Vagina (tissue), 2 donors: ENCODE measurements around the gene SLC9C2. TPM values are rescaled to one million over a fixed set of nuclear protein-coding genes. Genes with fewer than 3 reads are reported as not detected.

Experiments
- DNase-seq, 2 donors: peaks; one replicate each; pipeline ENCODE4 v3.0.0-alpha.2; 2017; ENCODE audit errors: extremely low spot score in 2 of 2
- H3K27ac ChIP-seq: fragments of 200-600 bp; sonication (generic); one replicate; pipeline ENCODE4 v1.5.1; 2019
- H3K27me3 ChIP-seq: fragments of 200-600 bp; sonication (generic); one replicate; pipeline ENCODE4 v1.5.1; 2019
- H3K36me3 ChIP-seq, 2 donors: fragments of 200-600 bp; sonication (generic); one replicate each; pipeline ENCODE4 v1.5.1; 2017 to 2019
- H3K4me1 ChIP-seq: fragments of 200-600 bp; sonication (generic); one replicate; pipeline ENCODE4 v1.5.1; 2019
- H3K4me3 ChIP-seq, 2 donors: fragments of 200-600 bp; sonication (generic); 1 replicate in 1 of 2; 2 replicates in 1 of 2; pipeline ENCODE4 v1.5.1; 2016 to 2019
- H3K9me3 ChIP-seq: fragments of 200-600 bp; sonication (generic); one replicate; pipeline ENCODE4 v1.5.1; 2019
- CTCF ChIP-seq, 3 experiments: fragments of 450-650 bp in 2 of 3; fragments of 200-600 bp in 1 of 3; sonication (generic) in 1 of 3; IDR thresholded peaks; one replicate each; pipeline ENCODE4 v1.5.1; 2017 to 2019; ENCODE audit warnings: antibody characterized with exemption in 3 of 3, mild to moderate bottlenecking in 2 of 3, moderate library complexity in 2 of 3
- POLR2A ChIP-seq, 2 donors: fragments of 450-650 bp; IDR thresholded peaks; one replicate each; pipeline ENCODE4 v1.6.1; 2017; ENCODE audit warnings: antibody characterized with exemption in 2 of 2, mild to moderate bottlenecking in 2 of 2, moderate library complexity in 2 of 2
- POLR2AphosphoS5 ChIP-seq, 2 donors: sonication (generic); formaldehyde crosslinking; IDR thresholded peaks; one replicate each; pipeline ENCODE4 v1.9.0; 2017; ENCODE audit warnings: antibody characterized with exemption in 2 of 2, mild to moderate bottlenecking in 2 of 2, low read depth in 1 of 2; ENCODE audit not compliant: insufficient read depth in 1 of 2
- intact Hi-C: fragments of 100-400 bp; cut with DNase I; formaldehyde crosslinking; loops from one replicate; pipeline ENCODE4 v1.15.1; 2023
- total RNA-seq: library from RNA; depleted of rRNA; stranded (reverse); fragments of >200 nt; gene quantifications from one replicate; pipeline ENCODE4 v1.2.3, GENCODE V29; 2016

SLC9C2 gene
- total RNA-seq, 1 donor from 2014 or later: not detected

DNA sequence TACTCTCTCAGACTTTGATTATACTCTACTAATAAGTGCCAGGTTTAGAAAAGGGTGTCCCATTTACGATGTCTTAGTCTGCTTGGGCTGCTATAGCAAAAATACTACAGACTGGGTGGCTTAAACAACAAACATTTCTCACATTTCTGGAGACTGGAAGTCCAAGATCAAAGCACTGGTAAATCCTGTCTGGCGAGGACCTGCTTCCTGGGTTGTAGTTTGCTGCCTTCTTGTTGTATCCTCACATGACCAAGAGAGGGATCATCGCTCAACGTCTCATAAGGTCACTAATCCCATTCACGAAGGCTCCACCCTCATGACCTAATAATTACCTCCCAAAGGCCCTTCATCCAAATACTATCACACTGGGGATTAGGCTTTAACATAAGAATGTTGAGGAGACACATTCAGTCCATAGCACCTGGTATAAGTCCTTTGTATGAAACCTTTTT lies 113.7 kb downstream of the SLC9C2 start:
- no peak for DNase-seq
- Histone ChIP-seq H3K36me3 (peaks cover 0 to 45% of the 10 kb centered on the region in 2 donors), H3K27ac (no peak overlapping the region), H3K4me3 (no peak overlapping the region), H3K9me3 (no peaks in the 10 kb centered on the region), H3K27me3 (no peaks in the 10 kb centered on the region), H3K4me1 (no peaks in the 10 kb centered on the region)
- TF ChIP-seq POLR2AphosphoS5 (IDR thresholded peaks at IDR 0.05; ENCODE audit: insufficient read depth in 1 of 2, low read depth in 1 of 2) (no peak), CTCF (IDR thresholded peaks at IDR 0.05) (no peak), POLR2A (IDR thresholded peaks at IDR 0.05) (no peak)
- intact Hi-C loops: no loop called here

DNA sequence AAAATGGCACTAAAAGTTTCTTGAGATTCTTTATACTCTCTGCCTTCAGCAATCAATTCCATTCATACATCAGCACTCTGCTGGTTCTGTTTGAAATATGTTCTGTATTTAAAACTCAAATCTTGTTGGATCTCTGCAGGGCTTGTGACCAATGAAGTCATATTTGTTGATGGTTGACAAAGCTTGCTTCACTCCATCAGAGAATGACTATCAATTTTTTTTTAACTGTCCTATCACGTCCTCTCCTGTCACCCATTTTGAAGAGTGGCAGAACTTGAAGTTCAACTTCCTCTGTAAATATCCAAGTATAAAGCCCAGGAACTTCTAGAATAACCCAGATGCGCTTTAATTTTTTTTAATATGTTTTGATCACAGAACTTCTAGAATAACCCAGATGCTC lies 114.9 kb downstream of the SLC9C2 start:
- Histone ChIP-seq H3K4me3 (no peak overlapping the region), H3K27me3 (no peaks in the 10 kb centered on the region), H3K4me1 (no peaks in the 10 kb centered on the region), H3K9me3 (no peaks in the 10 kb centered on the region), H3K36me3 (peaks cover 0 to 55% of the 10 kb centered on the region in 2 donors), H3K27ac (no peak overlapping the region)
- intact Hi-C loops: no loop called here
- TF ChIP-seq CTCF (IDR thresholded peaks at IDR 0.05) (no peak), POLR2AphosphoS5 (IDR thresholded peaks at IDR 0.05; ENCODE audit: insufficient read depth in 1 of 2, low read depth in 1 of 2) (no peak), POLR2A (IDR thresholded peaks at IDR 0.05) (no peak)
- no peak for DNase-seq

GRCh38 chr1:173485401-173485800 lies 117.5 kb downstream of the SLC9C2 start:
- intact Hi-C loops: no loop called here
- peaks cover 1% of the 10 kb centered on the region for H3K4me1 ChIP-seq
- H3K27ac ChIP-seq: no peak overlapping the region
- H3K36me3 ChIP-seq: peaks cover 0 to 80% of the 10 kb centered on the region in 2 donors
- DNase-seq: no peak
- TF ChIP-seq POLR2AphosphoS5 (IDR thresholded peaks at IDR 0.05; ENCODE audit: insufficient read depth in 1 of 2, low read depth in 1 of 2) (no peak), POLR2A (IDR thresholded peaks at IDR 0.05) (no peak), CTCF (IDR thresholded peaks at IDR 0.05) (no peak)
- H3K27me3 ChIP-seq: no peaks in the 10 kb centered on the region
- no peaks in the 10 kb centered on the region for H3K9me3 ChIP-seq
- H3K4me3 ChIP-seq: no peak overlapping the region

GRCh38 chr1:173484276-173484675 lies 118.6 kb downstream of the SLC9C2 start:
- H3K4me3 ChIP-seq: no peak overlapping the region
- intact Hi-C loops: no loop called here
- TF ChIP-seq POLR2AphosphoS5 (IDR thresholded peaks at IDR 0.05; ENCODE audit: insufficient read depth in 1 of 2, low read depth in 1 of 2) (no peak), POLR2A (IDR thresholded peaks at IDR 0.05) (no peak), CTCF (IDR thresholded peaks at IDR 0.05) (no peak)
- peaks cover 0 to 80% of the 10 kb centered on the region in 2 donors for H3K36me3 ChIP-seq
- H3K9me3 ChIP-seq: no peaks in the 10 kb centered on the region
- no peaks in the 10 kb centered on the region for H3K27me3 ChIP-seq
- DNase-seq: no peak
- H3K27ac ChIP-seq: no peak overlapping the region
- H3K4me1 ChIP-seq: peaks cover 13% of the 10 kb centered on the region

DNA sequence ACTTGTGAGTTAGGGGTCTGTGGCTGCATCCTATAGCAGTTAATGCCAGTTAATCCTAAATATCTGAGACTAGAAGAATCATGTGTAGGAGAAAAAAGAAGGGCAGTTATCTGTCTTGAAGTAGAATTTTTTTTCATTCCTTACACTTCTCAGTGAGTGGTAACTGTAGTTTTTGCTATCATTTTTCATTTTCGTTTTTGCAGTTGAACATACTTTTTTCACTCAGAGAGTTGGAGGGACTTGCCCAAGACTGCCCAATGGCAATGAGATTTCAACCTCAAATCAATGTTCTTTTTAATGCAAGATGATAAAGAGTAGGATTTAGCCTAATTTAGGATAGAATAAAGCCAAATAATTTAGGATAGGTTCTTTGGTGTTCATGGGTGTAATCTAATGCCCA lies 120.2 kb downstream of the SLC9C2 start:
- TF ChIP-seq POLR2A (IDR thresholded peaks at IDR 0.05) (no peak), CTCF (IDR thresholded peaks at IDR 0.05) (no peak), POLR2AphosphoS5 (IDR thresholded peaks at IDR 0.05; ENCODE audit: insufficient read depth in 1 of 2, low read depth in 1 of 2) (no peak)
- Histone ChIP-seq H3K36me3 (peaks cover 0 to 69% of the 10 kb centered on the region in 2 donors), H3K4me3 (no peak overlapping the region), H3K4me1 (peaks cover 25% of the 10 kb centered on the region), H3K27me3 (no peaks in the 10 kb centered on the region), H3K9me3 (no peaks in the 10 kb centered on the region), H3K27ac (no peak overlapping the region)
- intact Hi-C loops: no loop called here
- no peak for DNase-seq
